HL-60 (cell line): Measurements from ENCODE around the gene DNAH14.
"Not testable (repeated sequence)": the region's sequence is repeated elsewhere in the genome, so short reads cannot be mapped to it uniquely, and the experiment has no call there.

ENCODE experiments used
- DNase-seq, 2 experiments: peaks; one replicate each; pipeline ENCODE4 v3.0.0-alpha.2; 2010 to 2020; ENCODE audit warnings: low read depth in 1 of 2, low spot score in 1 of 2
- H3K27ac ChIP-seq: fragments of 250-450 bp; sonication (Bioruptor Pico); replicated peaks from 2 replicates; pipeline ENCODE4 v1.5.1; 2020; ENCODE audit warnings: mild to moderate bottlenecking, moderate library complexity
- H3K27me3 ChIP-seq: fragments of 250-450 bp; sonication (Bioruptor Pico); 2 replicates; pipeline ENCODE4 v1.5.1; 2021; ENCODE audit warnings: mild to moderate bottlenecking, moderate library complexity; ENCODE audit not compliant: insufficient read depth, poor library complexity, severe bottlenecking
- H3K4me3 ChIP-seq: replicated peaks from 2 replicates; pipeline ENCODE4 v1.5.1; 2011; ENCODE audit warnings: mild to moderate bottlenecking, control low read depth, low read length; ENCODE audit not compliant: insufficient read depth
- GABPA ChIP-seq: IDR thresholded peaks from 2 replicates; pipeline ENCODE4 v1.6.1; 2012; ENCODE audit warnings: low read depth
- POLR2AphosphoS5 ChIP-seq: IDR thresholded peaks from 2 replicates; pipeline ENCODE4 v1.6.1; 2012; ENCODE audit warnings: low read depth
- SPI1 ChIP-seq: IDR thresholded peaks from 2 replicates; pipeline ENCODE4 v1.6.1; 2012; ENCODE audit warnings: low read depth, mild to moderate bottlenecking, borderline replicate concordance
- TF ChIP-seq, protein P1 (sequence below): IDR thresholded peaks from 2 replicates; pipeline ENCODE4 v1.6.1; 2012; ENCODE audit warnings: low read depth; ENCODE audit not compliant: insufficient replicate concordance
- TF ChIP-seq, protein P2 (sequence below): IDR thresholded peaks from one replicate; pipeline ENCODE4 v1.5.1; 2011; ENCODE audit warnings: low read length, control low read depth, inconsistent platforms; ENCODE audit not compliant: insufficient read depth

DNAH14 gene

DNA sequence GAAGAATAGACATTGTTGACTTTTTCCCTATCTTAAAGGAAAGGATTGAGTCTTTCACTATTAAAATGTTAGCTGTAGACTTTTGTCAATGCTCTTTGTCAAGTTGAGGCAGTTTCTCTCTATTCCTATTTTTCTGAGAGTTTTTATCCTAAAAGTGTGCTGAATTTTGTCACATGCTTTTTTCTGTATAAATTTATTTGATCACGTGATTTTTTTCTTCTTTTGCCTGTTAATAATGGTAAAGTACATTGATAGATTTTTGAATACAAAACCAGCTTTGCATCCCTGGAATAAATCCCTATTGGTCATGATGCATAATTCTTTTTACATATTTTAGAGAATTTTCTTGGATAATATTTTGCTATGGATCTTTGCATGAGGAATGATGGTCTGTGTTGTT lies 60.1 kb downstream of the DNAH14 start:
- DNase-seq = no peak
- H3K27ac ChIP-seq = no peak overlapping the region
- H3K4me3 ChIP-seq = no peak overlapping the region
- no peaks in the 10 kb centered on the region for H3K27me3 ChIP-seq
- TF ChIP-seq GABPA (no peak), POLR2AphosphoS5 (no peak), SPI1 (no peak)
- TF ChIP-seq, protein P1, sequence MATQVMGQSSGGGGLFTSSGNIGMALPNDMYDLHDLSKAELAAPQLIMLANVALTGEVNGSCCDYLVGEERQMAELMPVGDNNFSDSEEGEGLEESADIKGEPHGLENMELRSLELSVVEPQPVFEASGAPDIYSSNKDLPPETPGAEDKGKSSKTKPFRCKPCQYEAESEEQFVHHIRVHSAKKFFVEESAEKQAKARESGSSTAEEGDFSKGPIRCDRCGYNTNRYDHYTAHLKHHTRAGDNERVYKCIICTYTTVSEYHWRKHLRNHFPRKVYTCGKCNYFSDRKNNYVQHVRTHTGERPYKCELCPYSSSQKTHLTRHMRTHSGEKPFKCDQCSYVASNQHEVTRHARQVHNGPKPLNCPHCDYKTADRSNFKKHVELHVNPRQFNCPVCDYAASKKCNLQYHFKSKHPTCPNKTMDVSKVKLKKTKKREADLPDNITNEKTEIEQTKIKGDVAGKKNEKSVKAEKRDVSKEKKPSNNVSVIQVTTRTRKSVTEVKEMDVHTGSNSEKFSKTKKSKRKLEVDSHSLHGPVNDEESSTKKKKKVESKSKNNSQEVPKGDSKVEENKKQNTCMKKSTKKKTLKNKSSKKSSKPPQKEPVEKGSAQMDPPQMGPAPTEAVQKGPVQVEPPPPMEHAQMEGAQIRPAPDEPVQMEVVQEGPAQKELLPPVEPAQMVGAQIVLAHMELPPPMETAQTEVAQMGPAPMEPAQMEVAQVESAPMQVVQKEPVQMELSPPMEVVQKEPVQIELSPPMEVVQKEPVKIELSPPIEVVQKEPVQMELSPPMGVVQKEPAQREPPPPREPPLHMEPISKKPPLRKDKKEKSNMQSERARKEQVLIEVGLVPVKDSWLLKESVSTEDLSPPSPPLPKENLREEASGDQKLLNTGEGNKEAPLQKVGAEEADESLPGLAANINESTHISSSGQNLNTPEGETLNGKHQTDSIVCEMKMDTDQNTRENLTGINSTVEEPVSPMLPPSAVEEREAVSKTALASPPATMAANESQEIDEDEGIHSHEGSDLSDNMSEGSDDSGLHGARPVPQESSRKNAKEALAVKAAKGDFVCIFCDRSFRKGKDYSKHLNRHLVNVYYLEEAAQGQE = no peak
- TF ChIP-seq, protein P2, sequence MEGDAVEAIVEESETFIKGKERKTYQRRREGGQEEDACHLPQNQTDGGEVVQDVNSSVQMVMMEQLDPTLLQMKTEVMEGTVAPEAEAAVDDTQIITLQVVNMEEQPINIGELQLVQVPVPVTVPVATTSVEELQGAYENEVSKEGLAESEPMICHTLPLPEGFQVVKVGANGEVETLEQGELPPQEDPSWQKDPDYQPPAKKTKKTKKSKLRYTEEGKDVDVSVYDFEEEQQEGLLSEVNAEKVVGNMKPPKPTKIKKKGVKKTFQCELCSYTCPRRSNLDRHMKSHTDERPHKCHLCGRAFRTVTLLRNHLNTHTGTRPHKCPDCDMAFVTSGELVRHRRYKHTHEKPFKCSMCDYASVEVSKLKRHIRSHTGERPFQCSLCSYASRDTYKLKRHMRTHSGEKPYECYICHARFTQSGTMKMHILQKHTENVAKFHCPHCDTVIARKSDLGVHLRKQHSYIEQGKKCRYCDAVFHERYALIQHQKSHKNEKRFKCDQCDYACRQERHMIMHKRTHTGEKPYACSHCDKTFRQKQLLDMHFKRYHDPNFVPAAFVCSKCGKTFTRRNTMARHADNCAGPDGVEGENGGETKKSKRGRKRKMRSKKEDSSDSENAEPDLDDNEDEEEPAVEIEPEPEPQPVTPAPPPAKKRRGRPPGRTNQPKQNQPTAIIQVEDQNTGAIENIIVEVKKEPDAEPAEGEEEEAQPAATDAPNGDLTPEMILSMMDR = no peak

DNA sequence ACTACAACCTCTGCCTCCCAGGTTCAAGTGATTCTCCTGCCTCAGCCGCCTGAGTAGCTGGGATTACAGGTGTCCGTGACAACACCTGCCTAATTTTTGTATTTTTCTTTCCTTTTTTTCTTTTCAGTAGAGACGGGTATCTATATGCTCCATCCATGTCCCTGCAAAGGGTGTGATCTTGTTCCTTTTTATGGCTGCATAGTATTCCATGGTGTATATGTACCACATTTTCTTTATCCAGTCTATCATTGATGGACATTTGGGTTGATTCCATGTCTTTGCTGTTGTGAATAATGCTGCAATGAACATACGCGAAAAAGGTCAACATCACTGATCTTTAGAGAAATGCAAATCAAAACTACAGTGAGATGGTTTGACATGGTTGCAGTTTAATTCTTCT lies 62.1 kb downstream of the DNAH14 start:
- not testable (repeated sequence) for H3K27me3 ChIP-seq, H3K4me3 ChIP-seq, H3K27ac ChIP-seq, DNase-seq

DNA sequence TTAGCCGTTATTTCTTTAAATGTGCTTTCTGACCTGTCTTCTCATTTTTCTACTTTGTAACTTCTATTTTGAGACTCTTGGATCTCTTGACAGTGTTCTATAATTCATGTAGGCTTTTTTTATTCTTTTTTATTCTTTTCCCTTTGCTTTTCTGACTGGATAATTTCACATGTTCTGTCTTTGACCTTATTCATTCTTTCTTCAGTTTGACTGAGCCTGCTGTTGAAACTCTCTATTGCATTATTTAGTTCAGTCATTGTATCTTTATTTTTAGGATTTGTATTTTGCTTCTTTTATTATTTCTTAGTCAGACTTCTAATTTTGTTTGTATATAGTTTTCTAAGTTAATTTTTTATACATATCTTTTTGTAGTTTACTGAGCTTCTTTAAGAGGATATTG lies 66.1 kb downstream of the DNAH14 start:
- Histone ChIP-seq H3K27me3 (no peaks in the 10 kb centered on the region), H3K4me3 (no peak overlapping the region), H3K27ac (no peak overlapping the region)
- TF ChIP-seq SPI1 (no peak), GABPA (no peak), POLR2AphosphoS5 (no peak)
- TF ChIP-seq, protein P1 = no peak
- TF ChIP-seq, protein P2 = no peak
- DNase-seq = no peak

DNA sequence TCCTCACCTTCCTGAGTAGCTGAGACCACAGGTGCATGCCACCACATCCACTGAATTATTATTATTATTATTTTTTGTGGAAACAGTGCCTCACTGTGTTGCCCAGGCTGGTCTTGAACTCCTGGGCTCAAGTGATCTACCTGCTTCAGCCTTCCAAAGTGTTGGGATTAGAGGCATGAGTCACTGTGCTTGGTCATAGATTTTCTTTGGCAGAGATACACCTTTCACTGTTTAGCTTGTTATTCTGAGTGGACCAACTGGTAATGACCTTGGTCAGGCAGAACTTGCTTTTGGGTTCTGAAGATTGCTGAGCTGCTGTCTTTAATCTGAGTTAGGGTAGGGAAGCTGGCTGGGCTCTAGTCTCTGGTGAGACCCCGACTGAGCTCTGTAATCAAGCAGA lies 66.8 kb downstream of the DNAH14 start:
- no peak for DNase-seq
- TF ChIP-seq GABPA (no peak), POLR2AphosphoS5 (no peak), SPI1 (no peak)
- TF ChIP-seq, protein P1 = no peak
- TF ChIP-seq, protein P2 = no peak
- Histone ChIP-seq H3K4me3 (no peak overlapping the region), H3K27ac (no peak overlapping the region), H3K27me3 (no peaks in the 10 kb centered on the region)
